Fibroblast of skin of left biceps (primary cell): ENCODE measurements around the gene SLC8A1.

ENCODE experiments used
- DNase-seq, 2 experiments: peaks; one replicate each; pipeline ENCODE4 v3.0.0-alpha.2; 2013; ENCODE audit warnings: low read depth in 2 of 2

SLC8A1 gene

DNA sequence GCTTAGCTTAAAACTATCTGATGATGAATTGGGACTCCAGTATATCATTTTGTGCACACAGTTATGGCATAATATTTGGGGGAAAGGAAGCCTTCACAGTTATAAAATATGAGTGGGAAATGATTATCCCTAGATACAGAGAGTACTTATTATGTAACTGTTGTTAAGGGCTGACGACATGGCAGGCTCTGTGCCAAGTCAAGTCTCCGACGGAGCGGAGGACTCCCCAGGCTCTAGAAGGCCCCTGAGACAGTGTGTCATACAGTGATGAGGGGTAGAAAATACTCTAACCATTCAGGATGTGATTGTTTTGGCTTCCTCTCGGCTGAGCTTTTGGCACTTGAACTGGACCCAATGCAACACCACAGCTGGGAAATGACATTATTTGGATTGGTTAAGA lies 211.8 kb downstream of the SLC8A1 start:
- DNase-seq: peak; percentile 80 to 84

DNA sequence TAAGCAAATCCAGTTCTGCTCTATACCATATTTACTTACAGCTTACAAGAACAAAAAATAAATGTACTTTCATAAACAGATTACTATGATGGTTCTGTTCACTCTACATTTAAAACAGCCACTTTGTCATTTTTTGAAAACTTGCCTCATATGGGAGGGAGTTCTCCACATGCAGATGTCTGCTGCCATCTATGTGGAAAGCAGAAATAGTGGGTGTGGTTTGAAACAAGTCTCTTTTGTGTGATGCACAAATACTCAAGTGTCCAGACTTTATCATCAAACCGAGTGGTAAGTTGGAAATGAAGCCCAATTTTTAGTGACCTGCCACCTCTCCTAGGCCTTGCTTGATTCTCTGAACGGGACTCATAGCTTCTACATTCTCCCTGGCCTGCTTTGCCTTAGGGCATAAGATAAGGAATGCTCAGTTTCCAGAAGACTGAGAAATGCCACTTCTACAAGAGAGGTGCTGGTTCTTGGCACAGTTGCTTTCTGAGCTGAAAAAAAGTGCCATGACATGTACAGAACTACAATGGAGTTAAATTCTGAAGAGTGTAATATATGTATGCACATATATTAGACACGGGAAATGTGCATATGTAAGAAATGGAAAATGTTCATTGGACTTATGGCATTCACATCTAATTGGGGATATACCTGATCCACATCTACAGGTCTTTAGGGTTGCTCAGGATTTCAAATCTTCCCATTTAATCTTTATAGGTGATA lies 221.0 kb downstream of the SLC8A1 start:
- DNase-seq: no peak

DNA sequence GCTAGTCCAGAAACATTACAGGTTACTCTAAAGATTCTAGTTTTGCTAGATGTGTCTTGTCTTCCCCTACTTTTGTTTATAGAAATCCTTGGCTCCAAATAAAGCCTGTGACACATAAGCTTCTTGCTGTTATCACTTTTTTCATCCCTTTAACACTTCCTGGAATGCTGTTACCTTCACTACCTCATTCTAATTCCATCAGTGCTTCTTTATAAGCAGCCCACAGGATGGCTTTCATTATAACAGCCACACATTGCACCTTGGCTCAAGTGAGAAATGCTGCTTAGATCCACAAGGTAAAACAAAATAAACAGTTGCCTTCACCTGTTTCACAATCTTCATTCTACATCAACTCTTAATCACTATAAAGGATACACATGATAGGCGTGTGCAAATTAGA lies 221.7 kb downstream of the SLC8A1 start:
- DNase-seq: no peak

DNA sequence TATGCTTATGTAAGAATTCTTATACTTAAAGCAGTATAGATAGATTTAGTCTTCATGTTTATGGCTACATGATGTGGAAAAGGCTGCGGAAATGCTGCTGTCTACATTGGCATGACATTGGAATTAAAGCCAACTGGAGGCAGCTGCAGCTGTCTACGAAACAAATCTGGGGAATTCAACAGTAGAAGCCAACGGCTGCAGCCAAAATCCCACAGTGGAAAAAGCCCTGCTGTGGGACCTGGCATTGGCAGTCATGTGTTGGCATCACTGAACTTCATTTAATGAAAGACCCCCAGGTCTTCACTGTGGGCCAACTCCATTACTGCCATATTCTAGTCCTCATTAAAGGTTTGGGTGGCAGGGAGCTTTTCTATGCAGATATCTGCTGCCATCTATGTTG lies 223.6 kb downstream of the SLC8A1 start:
- no peak for DNase-seq

DNA sequence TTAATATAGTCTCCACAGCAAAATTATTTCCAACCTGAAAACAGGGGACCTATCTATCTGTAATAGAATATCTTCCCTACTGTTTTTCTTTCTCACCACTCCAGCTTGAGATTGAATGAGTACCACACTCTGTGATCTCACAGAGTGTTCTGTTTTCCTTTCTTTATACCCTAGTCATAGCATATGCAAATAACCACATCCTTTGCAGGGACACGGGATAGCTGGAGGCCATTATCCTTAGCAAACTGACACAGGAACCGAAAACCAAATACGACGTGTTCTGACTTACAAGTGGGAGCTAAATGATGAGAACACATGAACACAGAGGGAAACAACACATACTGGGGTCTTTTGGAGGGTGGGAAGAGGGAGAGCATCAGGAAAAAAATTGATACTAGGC lies 224.7 kb downstream of the SLC8A1 start:
- no peak for DNase-seq

DNA sequence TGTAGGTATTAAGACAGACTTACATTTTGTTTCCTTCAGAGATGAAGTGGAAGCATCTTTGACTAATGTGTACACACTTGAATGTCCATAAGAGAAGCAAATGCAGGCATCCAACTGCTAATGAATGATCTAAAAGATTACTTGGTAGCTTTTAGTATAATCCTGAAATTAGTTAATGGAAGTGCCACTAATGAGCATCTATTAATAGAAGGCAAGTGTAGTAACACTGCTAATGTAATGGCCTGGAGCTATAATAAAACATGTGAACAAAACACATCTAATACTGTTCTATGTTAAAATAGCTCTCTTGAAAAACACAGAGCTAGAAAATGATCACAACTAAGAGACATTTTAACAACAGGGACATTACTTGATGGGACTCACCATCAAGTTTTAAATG lies 225.3 kb downstream of the SLC8A1 start:
- no peak for DNase-seq

DNA sequence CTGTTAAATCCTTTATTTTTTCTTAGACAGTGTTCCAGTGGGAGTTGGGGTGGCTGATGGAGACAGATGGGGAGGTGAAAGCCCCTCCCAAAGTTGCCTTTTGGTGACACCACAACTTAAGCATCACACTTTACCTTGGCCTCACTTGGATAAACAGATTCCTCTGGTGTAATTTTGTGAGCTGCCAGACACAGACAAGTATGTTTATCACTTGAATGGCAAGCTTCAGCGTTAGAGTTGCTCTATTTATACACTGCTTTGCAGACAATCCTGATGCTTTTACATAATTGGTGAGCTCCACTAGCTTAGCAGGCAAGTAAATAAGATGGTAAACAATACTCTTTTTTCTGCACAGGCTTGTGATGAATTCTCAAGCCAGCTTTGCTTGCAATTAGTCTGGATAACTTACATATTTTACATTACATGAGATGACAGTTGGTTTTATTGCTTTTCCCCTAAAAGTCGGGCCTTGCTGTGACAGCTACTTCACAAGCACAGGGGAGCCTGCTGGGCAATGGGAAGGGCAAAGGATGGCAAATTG lies 226.2 kb downstream of the SLC8A1 start:
- no peak for DNase-seq

DNA sequence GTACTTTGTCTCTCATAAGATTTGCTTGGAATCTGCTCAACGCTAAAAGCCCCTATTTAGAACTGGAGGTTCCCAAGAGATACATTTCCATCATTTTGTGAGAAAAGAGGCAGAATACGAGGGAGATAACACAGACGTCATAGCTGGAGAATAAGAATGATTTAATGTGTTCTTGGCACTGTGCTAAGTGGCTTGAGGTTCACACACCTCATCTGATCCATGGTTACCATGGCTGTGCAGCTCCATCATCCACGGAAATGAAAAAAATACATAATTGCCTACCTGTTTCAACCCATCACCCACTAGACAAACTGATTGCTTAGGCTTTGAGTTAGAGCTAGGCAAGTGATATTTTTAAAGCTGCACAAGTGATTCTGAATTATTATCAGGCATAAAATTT lies 227.6 kb downstream of the SLC8A1 start:
- no peak for DNase-seq

DNA sequence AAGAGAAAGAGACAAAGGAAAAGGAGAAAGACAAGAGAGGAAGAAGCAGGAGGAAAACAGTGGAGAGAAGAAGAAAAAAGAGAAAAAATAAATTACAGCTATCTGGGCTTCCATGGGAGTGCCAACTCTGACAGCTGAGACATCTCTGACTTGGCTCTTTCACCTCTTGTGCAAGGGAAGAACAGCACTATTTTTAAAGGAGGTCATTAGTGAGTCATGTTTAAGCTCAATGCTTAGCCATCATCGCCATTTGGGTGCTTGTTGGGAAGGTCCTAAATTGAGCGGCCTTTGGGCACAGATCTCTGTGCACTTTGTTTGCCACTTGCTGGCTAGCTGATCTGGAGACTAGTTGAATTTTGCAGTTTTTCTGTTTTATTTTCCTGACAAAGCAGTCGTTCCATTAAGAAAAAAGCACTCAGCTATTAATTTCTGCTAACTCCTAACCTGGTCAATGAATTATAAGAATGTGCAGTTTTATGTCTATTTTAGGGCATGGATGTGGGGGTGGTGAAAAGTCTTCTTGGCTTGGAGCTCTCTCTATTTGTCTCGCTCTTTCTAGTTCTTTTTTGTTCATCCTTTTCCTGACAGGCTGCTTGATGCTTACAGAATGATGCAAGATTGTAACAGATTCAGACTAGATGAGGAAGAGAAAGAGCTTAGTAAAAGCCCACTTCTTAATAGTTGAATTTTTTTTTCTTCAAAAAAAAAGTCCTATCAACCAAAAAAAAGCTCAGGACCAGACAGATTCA lies 231.5 kb downstream of the SLC8A1 start:
- DNase-seq: no peak

DNA sequence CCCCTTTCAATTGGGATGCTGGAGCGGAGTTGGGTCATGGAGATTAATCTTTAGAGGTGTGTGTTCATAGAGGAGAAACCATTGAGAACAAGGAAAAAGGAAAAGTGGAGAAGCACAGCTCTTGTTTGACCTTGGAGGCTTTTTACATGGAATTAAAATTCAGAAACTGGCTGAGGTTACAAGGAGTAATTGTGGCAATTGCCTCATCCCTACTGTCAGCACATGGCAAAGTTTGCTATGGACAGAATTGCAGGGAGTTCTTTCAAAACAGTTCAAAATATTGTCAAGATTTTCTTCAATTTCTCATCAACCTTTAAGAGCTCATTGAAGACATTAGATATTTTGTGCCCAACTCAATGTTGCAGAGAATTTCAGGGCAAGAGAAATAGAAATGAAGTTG lies 232.7 kb downstream of the SLC8A1 start:
- no peak for DNase-seq

DNA sequence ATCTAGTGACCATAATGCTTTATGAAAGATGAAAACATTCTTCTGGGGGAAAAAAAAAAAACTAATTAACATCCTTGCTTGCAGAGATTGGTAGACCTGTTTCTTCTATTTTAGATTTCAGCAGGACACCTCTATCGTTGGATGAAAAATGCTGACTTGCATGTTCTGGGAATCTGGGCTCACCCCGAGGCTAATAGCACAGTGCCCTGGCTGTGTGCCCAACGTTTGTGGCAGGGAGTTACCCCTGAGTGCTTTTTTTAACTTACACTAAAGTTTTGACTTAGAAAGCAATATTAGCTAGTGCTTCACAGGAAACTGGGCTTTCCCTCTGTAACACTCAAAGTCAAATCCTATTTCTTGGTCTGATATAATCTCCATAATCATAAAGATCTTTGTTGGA lies 233.2 kb downstream of the SLC8A1 start:
- no peak for DNase-seq

DNA sequence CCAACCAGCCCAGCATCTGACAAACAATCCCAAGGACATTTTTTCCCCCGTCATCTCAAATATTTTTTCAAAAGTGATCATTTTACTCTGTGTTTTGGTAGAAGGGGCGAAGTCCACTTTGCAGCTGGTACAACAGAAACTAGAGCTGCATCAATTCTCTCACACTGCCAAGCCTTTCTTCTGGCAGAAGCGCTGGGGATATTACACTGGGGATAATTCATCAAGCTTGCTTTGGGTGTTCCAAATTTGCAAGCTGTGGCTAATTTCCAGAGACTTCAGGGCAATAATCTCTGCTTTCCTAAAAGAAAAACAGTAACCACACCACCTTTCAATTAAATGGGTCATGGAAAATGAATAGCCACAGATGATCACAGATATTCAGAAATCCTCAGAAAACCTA lies 238.3 kb downstream of the SLC8A1 start:
- DNase-seq: no peak

DNA sequence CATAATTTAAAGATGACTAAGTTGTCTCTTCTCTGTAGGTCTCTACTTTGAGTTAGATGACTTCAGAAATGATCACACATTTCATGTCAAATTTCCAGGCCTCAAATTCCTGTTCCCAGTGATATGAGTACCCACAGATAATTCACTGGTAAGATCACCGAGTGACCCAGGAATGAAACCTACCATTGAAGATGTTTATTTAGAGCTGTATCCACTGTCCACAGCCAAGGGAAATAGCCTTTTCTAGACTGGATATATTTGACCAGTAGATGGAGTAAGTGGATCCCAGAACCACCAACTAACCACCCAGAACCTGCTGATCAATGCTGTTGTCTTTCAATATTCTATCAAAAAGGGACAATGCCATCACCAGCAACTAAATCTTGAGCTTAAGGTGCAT lies 238.8 kb downstream of the SLC8A1 start:
- DNase-seq: no peak

DNA sequence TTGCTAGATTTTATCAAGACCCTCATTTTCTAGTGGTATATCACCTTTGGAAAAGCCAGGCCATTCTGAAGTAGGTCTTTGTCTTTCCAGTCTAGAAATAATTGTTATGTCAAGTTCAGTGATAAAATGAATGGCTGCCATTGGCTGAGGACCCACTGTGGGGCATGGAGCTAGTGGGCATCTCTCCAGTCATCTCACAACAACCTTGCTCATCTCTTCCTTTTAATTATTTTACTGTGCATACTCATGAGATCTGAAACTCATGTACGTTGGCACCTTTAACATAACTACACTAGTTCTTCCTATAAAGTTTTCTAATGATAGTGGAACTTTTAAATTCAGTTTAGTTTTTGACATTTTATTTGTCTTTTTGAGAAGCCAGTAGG lies 240.9 kb downstream of the SLC8A1 start:
- DNase-seq: no peak

DNA sequence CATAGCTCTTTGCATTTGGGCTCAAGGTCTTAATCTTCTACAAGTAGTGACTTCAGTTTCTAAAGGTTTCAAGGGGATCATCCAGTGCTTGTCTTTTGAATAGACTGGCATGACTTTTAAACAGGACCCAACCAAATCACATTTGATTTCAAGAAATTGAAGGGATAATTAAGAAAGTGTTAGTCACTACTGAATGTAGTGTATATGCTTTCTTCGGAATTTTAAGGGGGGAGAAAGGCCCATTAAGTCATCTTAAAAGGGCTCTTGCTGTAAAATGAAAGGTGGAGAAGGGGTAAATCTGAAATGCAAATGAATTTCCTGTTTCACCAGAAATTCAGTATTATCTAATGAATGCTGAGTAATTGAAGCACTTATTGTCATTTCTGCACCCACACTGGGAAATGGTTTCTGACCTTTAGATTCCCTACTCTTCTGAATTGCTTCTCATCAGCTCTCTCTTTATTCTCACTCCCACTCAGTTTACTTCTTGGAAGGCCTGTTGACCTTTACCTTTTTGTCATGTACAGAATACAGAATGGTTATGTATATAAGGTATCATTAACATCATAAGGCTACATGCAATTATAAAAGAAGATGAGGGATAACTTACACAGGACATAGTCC lies 241.4 kb downstream of the SLC8A1 start:
- no peak for DNase-seq

DNA sequence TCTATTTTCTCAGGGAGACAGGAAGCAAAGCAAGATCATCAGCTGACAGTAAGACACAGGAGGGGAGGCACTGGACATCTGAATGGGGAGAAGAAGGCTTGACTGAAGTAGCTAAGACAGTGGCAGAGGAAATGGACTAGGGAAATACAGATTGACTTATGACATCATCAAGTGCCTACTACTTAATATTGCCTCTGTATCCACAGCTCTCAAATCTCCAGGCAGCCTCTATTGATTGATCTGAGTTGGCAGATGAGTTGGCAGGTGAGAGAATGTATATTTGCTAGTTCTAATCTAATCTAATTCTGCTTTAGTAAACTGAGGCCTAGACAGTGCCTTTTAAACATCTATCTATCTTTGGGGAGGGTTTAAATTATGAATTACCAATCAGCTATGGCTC lies 242.1 kb downstream of the SLC8A1 start:
- no peak for DNase-seq

DNA sequence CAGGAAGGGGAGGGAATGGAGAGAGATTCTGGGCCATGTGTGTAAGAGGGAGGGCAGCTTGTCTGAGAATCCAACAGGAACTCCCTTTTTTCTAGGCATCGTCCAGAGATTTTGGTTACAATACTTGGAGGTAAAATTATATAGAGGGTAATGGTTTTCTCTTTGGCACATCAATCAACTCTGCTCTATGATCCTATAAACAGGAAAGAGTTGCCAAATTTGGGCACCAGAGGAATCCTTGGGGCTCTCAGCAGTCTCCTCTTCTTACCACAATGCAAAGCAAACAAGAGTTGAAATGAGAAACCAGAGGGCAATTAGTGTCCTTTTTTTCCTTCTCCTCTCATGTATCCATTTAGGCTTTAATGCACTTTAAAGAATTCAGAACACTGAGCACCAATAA lies 243.4 kb downstream of the SLC8A1 start:
- no peak for DNase-seq

DNA sequence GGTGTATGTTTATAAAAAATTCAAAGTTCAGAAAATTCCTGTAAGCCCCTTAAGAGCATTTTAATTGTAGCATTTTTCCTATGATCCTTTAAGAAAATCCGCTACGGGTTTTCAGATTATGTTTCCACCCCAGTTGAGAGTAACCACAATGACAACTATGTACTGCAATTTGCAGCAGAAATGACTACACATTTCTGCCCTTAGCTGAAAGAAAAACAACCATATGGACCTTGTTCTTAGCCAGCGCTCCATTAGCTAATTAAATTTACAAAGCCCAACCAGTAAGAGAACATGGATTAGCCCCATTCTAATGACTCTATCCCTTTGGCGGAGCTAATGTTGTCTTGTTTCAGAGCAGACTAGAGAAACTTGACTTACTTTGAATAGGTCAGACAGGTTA lies 247.6 kb downstream of the SLC8A1 start:
- DNase-seq: peak in 1 of 2 experiments; percentile 52

DNA sequence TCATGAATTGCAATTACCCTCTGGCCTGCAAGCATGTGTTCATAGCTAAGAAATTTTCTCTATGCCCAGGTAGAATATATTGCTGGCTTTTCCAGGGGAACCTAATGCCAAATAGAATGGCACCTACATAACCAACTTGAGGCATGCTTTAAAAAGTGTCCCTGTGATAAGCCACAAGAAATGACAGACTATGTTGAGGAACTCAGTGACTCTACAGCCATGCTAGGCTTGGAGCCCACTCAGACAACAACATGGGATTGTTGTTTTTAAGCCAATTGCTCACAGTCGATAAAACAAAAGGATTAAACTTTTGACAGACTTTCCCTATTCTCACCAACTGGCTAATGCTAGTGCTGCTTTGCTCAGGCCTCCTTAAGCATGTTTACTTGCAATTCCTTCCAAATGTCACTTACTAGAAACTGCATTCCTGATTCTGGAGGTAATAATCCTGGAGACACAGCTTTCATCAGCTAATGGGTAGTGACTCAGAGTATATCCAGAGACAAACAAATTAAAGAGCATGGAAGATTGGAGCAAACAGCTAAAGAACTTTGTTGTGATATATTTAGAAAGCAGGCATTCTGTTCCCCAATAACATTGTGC lies 249.0 kb downstream of the SLC8A1 start:
- peak in 1 of 2 experiments; percentile 28 for DNase-seq

DNA sequence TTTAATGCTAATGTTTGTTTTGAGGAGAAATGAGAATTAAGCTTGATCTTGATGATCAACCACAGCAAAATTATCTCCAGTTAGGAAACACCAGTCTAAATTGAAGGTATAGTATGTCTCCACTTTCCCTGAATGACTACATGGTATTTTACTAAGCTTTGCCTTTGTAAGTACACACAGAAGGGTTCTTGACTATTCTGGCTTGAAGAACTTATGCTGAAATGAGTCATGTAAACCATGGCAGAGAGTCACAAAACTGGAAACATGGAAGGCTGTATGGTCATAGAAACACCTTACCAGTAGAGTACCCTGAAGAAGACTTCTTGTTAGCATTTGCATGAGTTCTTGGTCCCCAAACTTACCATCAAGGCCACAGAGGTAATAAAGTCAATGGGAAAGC lies 250.5 kb downstream of the SLC8A1 start:
- DNase-seq: no peak

DNA sequence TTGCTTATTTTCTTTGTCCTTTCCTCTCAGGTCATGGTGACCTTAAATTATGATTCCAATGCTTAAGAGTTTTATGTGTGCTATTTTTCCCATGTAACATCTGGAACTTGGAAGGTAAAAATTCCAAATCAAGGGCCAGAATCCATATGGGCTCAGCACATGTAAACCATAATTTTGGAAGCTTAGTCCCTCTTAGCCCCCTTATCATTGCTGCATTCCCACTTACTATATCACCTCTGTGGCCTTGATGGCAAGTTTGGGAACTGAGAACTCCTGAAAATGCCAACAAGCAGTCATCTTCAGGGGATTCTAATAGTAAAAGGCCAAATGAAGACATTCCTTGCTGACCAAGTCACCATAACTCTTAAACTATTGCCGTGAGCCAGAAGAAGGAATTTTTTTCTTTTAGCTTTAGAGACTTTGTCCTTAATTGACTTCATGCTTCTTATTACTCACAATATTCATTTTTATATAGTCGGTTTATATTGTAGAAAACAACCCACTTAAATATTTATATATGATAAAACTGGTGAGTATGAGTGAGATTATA lies 251.4 kb downstream of the SLC8A1 start:
- no peak for DNase-seq

DNA sequence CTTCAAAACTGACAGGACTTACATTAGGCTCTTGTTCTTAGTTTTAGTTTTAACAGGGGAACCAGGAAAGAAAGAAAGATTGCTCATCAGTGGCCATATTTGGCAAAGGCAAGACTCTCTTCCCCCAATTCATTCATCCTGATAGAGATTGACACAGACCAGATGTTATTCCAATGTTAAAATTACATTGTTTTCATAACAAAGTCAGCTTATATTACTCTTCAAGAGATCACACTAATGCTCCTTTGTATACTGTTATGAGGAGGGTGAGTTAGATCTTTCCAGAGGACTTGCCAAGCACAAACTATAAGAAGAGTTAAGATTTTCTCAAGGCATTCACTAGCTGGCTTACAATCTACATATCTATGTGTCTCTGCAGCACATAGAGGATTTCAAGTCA lies 252.1 kb downstream of the SLC8A1 start:
- DNase-seq: peak in 1 of 2 experiments; percentile 33
